ENCODE results near the gene CPM.

CPM gene

GRCh38 chr12:68956466-68956865, 23.5 kb upstream of the CPM start:
- DNase-seq (ENCODE audit: low read depth): no peak

GRCh38 chr12:68954811-68955210, 21.8 kb upstream of the CPM start:
- DNase-seq (ENCODE audit: low read depth): no peak

GRCh38 chr12:68953536-68953935, 20.6 kb upstream of the CPM start:
- no peak for DNase-seq (ENCODE audit: low read depth)

GRCh38 chr12:68951652-68952051, 18.7 kb upstream of the CPM start:
- no peak for DNase-seq (ENCODE audit: low read depth)

GRCh38 chr12:68950511-68950910, 17.5 kb upstream of the CPM start:
- DNase-seq (ENCODE audit: low read depth): no peak

GRCh38 chr12:68945255-68945654, 12.3 kb upstream of the CPM start:
- no peak for DNase-seq (ENCODE audit: low read depth)

- DNase-seq (ENCODE audit: low read depth): no peak
Measured at GRCh38 chr12:68944296-68945076, 11.5 kb upstream of the CPM start.

GRCh38 chr12:68943848-68944247, 10.9 kb upstream of the CPM start:
- no peak for DNase-seq (ENCODE audit: low read depth)

GRCh38 chr12:68940731-68941130, 7.8 kb upstream of the CPM start:
- no peak for DNase-seq (ENCODE audit: low read depth)

- DNase-seq (ENCODE audit: low read depth): no peak
Measured at GRCh38 chr12:68939505-68939904, 6.5 kb upstream of the CPM start.

GRCh38 chr12:68934392-68934791, 1.4 kb upstream of the CPM start:
- no peak for DNase-seq (ENCODE audit: low read depth)

- peak; percentile 15 for DNase-seq (ENCODE audit: low read depth)
Measured at GRCh38 chr12:68932128-68932960, 627 bp downstream of the CPM start.

- no peak for DNase-seq (ENCODE audit: low read depth)
Measured at GRCh38 chr12:68930178-68930577, 2.8 kb downstream of the CPM start.

- no peak for DNase-seq (ENCODE audit: low read depth)
Measured at GRCh38 chr12:68924546-68924945, 8.4 kb downstream of the CPM start.

GRCh38 chr12:68919581-68920239, 13.3 kb downstream of the CPM start:
- no peak for DNase-seq (ENCODE audit: low read depth)

GRCh38 chr12:68918960-68919359, 14.0 kb downstream of the CPM start:
- no peak for DNase-seq (ENCODE audit: low read depth)

- DNase-seq (ENCODE audit: low read depth): peak; percentile 80
Measured at GRCh38 chr12:68915055-68915454, 17.9 kb downstream of the CPM start.

- no peak for DNase-seq (ENCODE audit: low read depth)
Measured at GRCh38 chr12:68913682-68914081, 19.3 kb downstream of the CPM start.

- DNase-seq (ENCODE audit: low read depth): no peak
Measured at GRCh38 chr12:68912916-68913315, 20.1 kb downstream of the CPM start.

- no peak for DNase-seq (ENCODE audit: low read depth)
Measured at GRCh38 chr12:68911197-68911718, 21.7 kb downstream of the CPM start.

- DNase-seq (ENCODE audit: low read depth): peak; percentile 19
Measured at GRCh38 chr12:68910128-68910527, 22.8 kb downstream of the CPM start.

GRCh38 chr12:68908076-68908475, 24.9 kb downstream of the CPM start:
- no peak for DNase-seq (ENCODE audit: low read depth)

- DNase-seq (ENCODE audit: low read depth): no peak
Measured at GRCh38 chr12:68905733-68906132, 27.2 kb downstream of the CPM start.

Data from iris pigment epithelial cell (primary cell).